Stimulated activated CD4-positive, alpha-beta T cell treated with anti-CD3 and anti-CD28 coated beads, Interleukin-1b, Interleukin-23, amount 100 ng/mL, for 48 hours (primary cell): ENCODE data around the gene CABYR.
"Not testable (repeated sequence)": the region's sequence is repeated elsewhere in the genome, so short reads cannot be mapped to it uniquely, and the experiment has no call there.

Source experiments
- DNase-seq: peaks from one replicate; pipeline ENCODE4 v3.0.0-alpha.2; 2020

The CABYR gene

GRCh38 chr18:24130494-24130893, 8.4 kb upstream of the CABYR start:
- no peak for DNase-seq

- DNase-seq, result no peak
These were observed 1.9 kb upstream of the CABYR start for GRCh38 chr18:24136967-24137373.

GRCh38 chr18:24138409-24138788, 463 bp upstream of the CABYR start:
- no peak for DNase-seq

GRCh38 chr18:24140697-24141096, 1.8 kb downstream of the CABYR start:
- DNase-seq, result no peak

- no peak for DNase-seq
These were observed 3.5 kb downstream of the CABYR start for GRCh38 chr18:24142376-24142775.

GRCh38 chr18:24149591-24149990, 10.7 kb downstream of the CABYR start:
- DNase-seq, result not testable (repeated sequence)

- no peak for DNase-seq
These were observed 14.5 kb downstream of the CABYR start for GRCh38 chr18:24153397-24153796.

GRCh38 chr18:24157855-24158254, 19.0 kb downstream of the CABYR start:
- DNase-seq, result no peak

GRCh38 chr18:24160086-24160485, 21.2 kb downstream of the CABYR start:
- DNase-seq, result no peak

GRCh38 chr18:24161304-24161703, 22.4 kb downstream of the CABYR start:
- DNase-seq, result no peak

GRCh38 chr18:24168496-24168895, 29.6 kb downstream of the CABYR start:
- no peak for DNase-seq

- peak; percentile 6 for DNase-seq
These were observed 31.5 kb downstream of the CABYR start for GRCh38 chr18:24170360-24170759.

- DNase-seq, result peak; percentile 10
These were observed 35.1 kb downstream of the CABYR start for GRCh38 chr18:24173997-24174396.

GRCh38 chr18:24176727-24177416, 38.0 kb downstream of the CABYR start:
- DNase-seq, result peak; percentile 55

- DNase-seq, result no peak
These were observed 38.8 kb downstream of the CABYR start for GRCh38 chr18:24177499-24178133.

- DNase-seq, result no peak
These were observed 41.2 kb downstream of the CABYR start for GRCh38 chr18:24180048-24180447.

GRCh38 chr18:24181806-24182205, 42.9 kb downstream of the CABYR start:
- DNase-seq, result no peak

GRCh38 chr18:24185805-24186204, 46.9 kb downstream of the CABYR start:
- DNase-seq, result no peak

- no peak for DNase-seq
These were observed 48.2 kb downstream of the CABYR start for GRCh38 chr18:24187049-24187448.

- DNase-seq, result no peak
These were observed 48.8 kb downstream of the CABYR start for GRCh38 chr18:24187689-24188088.

GRCh38 chr18:24188120-24188519, 49.3 kb downstream of the CABYR start:
- no peak for DNase-seq

GRCh38 chr18:24189007-24189528, 50.2 kb downstream of the CABYR start:
- no peak for DNase-seq

- DNase-seq, result no peak
These were observed 50.9 kb downstream of the CABYR start for GRCh38 chr18:24189664-24190346.

- no peak for DNase-seq
These were observed 51.7 kb downstream of the CABYR start for GRCh38 chr18:24190590-24190989.
